ACC112 (cell line): ENCODE data around the gene C12orf57.

Source experiments
- H2AFZ ChIP-seq: fragments of 200-600 bp; sonication (generic); one replicate; pipeline ENCODE4 v1.6.0; 2017; ENCODE audit warnings: antibody characterized with exemption, low read length; ENCODE audit not compliant: unreplicated experiment
- H3K27ac ChIP-seq: fragments of 200-600 bp; sonication (generic); 2 replicates; pipeline ENCODE4 v1.5.1; 2014; ENCODE audit warnings: low read depth, mild to moderate bottlenecking, antibody characterized with exemption, low read length, moderate library complexity
- H3K27me3 ChIP-seq: fragments of 200-600 bp; sonication (generic); 2 replicates; pipeline ENCODE4 v1.6.1; 2014; ENCODE audit warnings: mild to moderate bottlenecking, antibody characterized with exemption, low read length, moderate library complexity, mixed read lengths; ENCODE audit not compliant: insufficient read depth
- H3K36me3 ChIP-seq: fragments of 200-600 bp; sonication (generic); 2 replicates; pipeline ENCODE4 v1.6.1; 2016; ENCODE audit warnings: mild to moderate bottlenecking, antibody characterized with exemption, low read length, moderate library complexity, mixed read lengths; ENCODE audit not compliant: insufficient read depth
- H3K4me1 ChIP-seq: fragments of 200-600 bp; sonication (generic); one replicate; pipeline ENCODE4 v1.6.1; 2016; ENCODE audit warnings: low read length, mixed read lengths; ENCODE audit not compliant: insufficient read depth, unreplicated experiment, control insufficient read depth
- H3K4me3 ChIP-seq: fragments of 200-600 bp; sonication (generic); 2 replicates; pipeline ENCODE4 v1.5.1; 2014; ENCODE audit warnings: mild to moderate bottlenecking, low read depth, low read length
- H3K79me2 ChIP-seq: fragments of 200-600 bp; sonication (generic); one replicate; pipeline ENCODE4 v1.6.0; 2016; ENCODE audit warnings: low read length; ENCODE audit not compliant: control insufficient read depth, unreplicated experiment, insufficient read depth

The C12orf57 gene

DNA sequence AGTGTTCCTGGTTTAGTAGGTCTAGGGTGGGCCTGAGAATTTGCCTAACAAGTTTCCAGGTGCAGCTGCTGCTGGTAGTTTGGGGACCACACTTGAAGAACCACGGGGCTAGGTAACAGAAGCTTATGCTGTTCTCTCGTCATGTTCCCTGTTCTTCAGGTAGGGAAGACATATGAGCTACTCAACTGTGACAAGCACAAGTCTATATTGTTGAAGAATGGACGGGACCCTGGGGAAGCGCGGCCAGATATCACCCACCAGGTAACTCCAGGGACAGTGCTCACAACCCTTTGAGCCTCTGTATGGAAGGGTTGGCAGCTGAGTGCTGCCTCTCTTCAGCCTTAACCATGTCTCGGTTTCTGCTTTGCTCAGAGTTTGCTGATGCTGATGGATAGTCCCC, 30.4 kb downstream of the C12orf57 start:
- Histone ChIP-seq H2AFZ (no peak overlapping the region), H3K27ac (no peak overlapping the region), H3K4me1 (peaks cover 16% of the 10 kb centered on the region), H3K36me3 (peaks cover 17% of the 10 kb centered on the region; the same call in 1 of the 2 replicates), H3K79me2 (peaks cover 38% of the 10 kb centered on the region), H3K27me3 (no peaks in the 10 kb centered on the region), H3K4me3 (no peak overlapping the region)

DNA sequence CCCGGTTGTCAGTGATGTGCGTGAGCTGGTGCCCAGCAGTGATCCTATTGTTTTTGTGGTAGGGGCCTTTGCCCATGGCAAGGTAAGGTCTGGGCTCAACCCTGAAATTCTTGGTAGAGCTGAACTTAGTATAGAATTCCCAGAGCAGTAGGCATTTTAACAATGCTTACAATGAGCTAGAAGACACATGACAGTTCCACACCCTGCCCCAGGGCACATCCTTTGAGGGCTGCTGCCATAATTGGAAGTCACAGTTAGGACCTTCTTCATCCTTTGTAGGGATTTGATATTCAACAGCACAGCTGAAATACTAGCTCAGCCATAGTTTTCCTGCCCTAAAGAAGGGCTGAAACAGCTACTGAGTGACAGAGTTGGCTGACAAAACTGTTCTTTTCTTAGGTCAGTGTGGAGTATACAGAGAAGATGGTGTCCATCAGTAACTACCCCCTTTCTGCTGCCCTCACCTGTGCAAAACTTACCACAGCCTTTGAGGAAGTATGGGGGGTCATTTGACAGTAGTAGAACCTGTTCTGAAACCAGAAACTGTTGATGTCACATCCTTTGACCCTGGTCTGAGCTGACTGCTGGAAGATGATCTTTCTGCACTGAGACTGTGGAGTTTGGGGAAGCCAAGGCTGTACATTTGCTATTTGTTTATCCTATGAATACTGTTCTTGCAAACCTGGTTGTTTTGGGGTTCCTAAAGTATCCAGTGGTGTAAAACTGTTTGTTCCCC, 31.6 kb downstream of the C12orf57 start:
- Histone ChIP-seq H3K27ac (no peak overlapping the region), H3K36me3 (peaks cover 16% of the 10 kb centered on the region; the same call in 1 of the 2 replicates), H2AFZ (no peak overlapping the region), H3K4me1 (peaks cover 14% of the 10 kb centered on the region), H3K79me2 (peaks cover 25% of the 10 kb centered on the region), H3K4me3 (no peak overlapping the region), H3K27me3 (no peaks in the 10 kb centered on the region)

DNA sequence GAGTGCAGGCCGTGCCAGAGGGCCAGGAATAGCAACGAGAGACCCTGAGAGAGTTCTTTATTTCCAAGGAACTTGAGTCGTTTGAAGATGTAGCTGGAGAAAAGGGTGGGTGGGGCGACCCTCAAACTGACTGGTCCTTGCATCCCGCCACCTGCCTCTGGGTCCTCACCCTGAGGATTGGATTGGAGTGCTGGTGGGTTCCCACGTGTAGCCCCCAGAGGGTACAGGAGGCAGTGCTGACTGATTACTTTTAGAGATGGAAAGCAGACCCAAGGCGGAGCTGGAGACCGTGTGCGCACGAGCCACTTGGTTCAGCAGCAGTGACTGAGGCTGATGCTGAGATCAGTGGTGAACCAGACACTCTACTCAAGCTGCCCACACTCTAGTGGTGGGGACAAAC, 33.8 kb downstream of the C12orf57 start:
- Histone ChIP-seq H2AFZ (no peak overlapping the region), H3K79me2 (peaks cover 6% of the 10 kb centered on the region), H3K27me3 (no peaks in the 10 kb centered on the region), H3K36me3 (peaks cover 22% of the 10 kb centered on the region; the same call in 1 of the 2 replicates), H3K27ac (no peak overlapping the region), H3K4me3 (no peak overlapping the region), H3K4me1 (peaks cover 4% of the 10 kb centered on the region)

DNA sequence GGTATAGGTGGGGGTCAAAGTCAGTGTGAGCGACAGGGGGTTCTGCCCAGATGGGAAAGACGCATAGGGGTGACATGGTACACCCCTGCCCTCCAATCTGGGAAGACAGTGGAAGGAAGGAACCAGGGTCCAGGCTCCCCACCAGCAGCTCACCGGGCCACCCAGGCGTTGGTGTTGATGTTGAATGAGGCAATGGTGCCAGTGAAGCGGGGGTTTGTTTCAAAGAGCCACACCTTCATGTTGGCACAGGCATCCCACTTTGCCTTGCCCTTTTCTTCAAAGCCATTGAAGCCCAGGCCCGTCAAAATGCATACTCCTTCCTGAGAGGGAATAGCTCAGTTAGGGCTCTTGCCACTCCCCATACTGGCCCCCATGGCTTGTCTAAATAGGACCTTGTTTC, 34.4 kb downstream of the C12orf57 start:
- no peak overlapping the region for H3K4me3 ChIP-seq
- peaks cover 22% of the 10 kb centered on the region; the same call in 1 of the 2 replicates for H3K36me3 ChIP-seq
- no peaks in the 10 kb centered on the region for H3K27me3 ChIP-seq
- no peaks in the 10 kb centered on the region for H3K4me1 ChIP-seq
- no peak overlapping the region for H2AFZ ChIP-seq
- no peak overlapping the region for H3K27ac ChIP-seq
- peaks cover under 1% of the 10 kb centered on the region for H3K79me2 ChIP-seq

DNA sequence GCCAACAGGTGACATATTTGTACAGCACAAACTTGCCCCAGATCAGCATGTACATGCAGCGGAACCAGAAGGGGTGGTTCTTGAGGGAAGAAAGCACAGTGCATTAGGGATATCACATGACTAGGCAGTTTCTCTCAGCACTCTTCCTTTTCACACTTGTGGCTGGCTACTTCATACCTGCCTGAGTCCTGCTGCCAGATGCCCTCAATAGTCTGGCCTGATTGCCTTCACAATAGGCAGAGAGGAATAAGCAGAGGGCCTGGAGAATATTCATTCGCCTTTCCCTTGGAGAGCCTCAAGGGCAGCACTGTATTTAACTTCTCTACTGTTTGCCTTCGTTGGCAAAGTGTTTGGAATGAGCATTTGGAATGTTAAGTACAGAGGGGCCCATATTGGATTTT, 34.8 kb downstream of the C12orf57 start:
- Histone ChIP-seq H2AFZ (no peak overlapping the region), H3K79me2 (no peaks in the 10 kb centered on the region), H3K27me3 (no peaks in the 10 kb centered on the region), H3K36me3 (peaks cover 22% of the 10 kb centered on the region; the same call in 1 of the 2 replicates), H3K27ac (no peak overlapping the region), H3K4me3 (no peak overlapping the region), H3K4me1 (no peaks in the 10 kb centered on the region)

DNA sequence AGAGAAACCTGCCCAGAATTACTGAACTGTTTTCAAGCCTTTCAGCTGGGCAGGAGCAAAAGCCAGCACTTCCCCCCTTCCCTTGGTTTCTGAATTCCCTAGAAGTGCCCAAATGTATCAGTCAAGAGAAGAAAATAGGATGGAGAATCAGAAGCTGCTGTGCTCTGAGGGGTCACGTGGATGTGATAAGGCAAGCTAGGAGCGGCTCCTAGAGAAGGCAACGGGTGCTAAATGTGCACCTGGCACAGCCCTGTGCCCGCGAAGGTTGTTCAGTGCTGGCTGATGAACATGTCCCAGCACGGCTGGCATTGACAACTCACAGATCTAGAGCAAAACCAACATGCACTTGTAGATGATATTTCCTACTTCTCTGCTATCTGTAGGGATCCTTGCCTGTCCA, 35.2 kb downstream of the C12orf57 start:
- no peaks in the 10 kb centered on the region for H3K27me3 ChIP-seq
- peaks cover 26% of the 10 kb centered on the region; the same call in 1 of the 2 replicates for H3K36me3 ChIP-seq
- H3K27ac ChIP-seq = no peak overlapping the region
- no peaks in the 10 kb centered on the region for H3K79me2 ChIP-seq
- no peak overlapping the region for H2AFZ ChIP-seq
- H3K4me1 ChIP-seq = no peaks in the 10 kb centered on the region
- H3K4me3 ChIP-seq = no peak overlapping the region

DNA sequence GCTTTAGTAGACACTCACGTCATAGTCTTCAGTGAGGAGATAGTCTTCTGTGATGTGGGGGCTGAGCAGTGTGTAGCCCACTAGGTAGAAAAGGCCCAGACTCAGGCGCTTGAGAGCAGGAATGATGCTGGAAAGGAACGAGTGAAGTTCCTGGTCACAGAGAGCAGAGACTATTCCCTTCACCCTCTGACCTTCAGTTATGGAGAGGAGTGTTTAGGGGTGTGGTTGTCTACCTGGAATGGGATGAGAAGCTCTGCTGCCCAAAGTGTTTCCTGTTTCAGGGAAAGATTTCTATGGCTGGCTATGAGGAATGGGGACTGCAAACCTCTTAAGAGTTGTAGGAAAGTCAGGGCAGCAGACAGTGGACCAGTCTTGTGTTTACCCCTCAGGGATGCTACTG, 35.6 kb downstream of the C12orf57 start:
- Histone ChIP-seq H3K36me3 (peaks cover 29% of the 10 kb centered on the region; the same call in 1 of the 2 replicates), H3K27ac (no peak overlapping the region)

DNA sequence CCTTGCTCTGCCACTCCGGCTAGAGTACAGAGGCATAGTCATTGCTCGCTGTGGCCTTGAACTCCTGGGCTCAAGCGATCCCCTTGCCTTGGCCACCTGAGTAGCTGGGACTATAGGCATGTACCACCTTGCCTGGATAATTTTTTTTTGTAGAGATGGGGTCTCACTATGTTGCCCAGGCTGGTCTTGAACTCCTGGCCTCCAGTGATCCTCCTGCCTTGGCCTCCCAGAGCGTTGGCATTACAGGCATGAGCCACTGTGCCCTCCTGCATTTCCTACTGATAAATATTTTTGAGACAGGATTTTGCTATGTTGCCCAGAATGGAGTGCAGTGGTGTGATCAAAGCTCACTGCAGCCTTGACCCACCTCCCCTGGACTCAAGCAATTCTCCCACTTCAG, 36.3 kb downstream of the C12orf57 start:
- Histone ChIP-seq H3K79me2 (no peaks in the 10 kb centered on the region), H3K4me3 (no peak overlapping the region), H3K27ac (no peak overlapping the region), H3K4me1 (no peaks in the 10 kb centered on the region), H3K36me3 (peaks cover 26% of the 10 kb centered on the region; the same call in 1 of the 2 replicates), H3K27me3 (no peaks in the 10 kb centered on the region), H2AFZ (no peak overlapping the region)

More for the DNA sequence above, 35.6 kb downstream of the C12orf57 start:
- Histone ChIP-seq H3K4me3 (no peak overlapping the region), H3K27me3 (no peaks in the 10 kb centered on the region), H3K4me1 (no peaks in the 10 kb centered on the region), H2AFZ (no peak overlapping the region), H3K79me2 (no peaks in the 10 kb centered on the region)

DNA sequence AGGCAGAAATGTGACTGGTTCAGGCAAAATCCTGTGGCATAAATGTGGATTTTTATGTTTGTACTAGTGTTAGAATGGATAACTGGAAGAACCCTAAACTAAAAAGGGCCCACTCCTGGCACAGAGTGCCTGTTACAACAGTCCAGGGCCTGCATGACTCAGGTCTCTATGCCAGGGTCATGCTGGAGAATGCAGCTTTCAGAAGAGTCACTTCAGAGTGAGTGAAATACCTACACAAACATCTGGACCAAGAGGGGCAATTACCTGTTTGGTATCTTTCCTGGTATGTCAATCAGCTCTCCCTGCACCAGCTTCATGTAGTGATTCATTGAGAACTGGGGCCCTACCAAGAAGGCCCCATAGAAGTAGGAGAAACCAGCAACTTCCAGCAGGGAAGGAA, 36.9 kb downstream of the C12orf57 start:
- peaks cover 20% of the 10 kb centered on the region; the same call in 1 of the 2 replicates for H3K36me3 ChIP-seq
- no peaks in the 10 kb centered on the region for H3K4me1 ChIP-seq
- H3K27ac ChIP-seq = no peak overlapping the region
- no peaks in the 10 kb centered on the region for H3K27me3 ChIP-seq
- H3K79me2 ChIP-seq = no peaks in the 10 kb centered on the region
- no peak overlapping the region for H3K4me3 ChIP-seq
- H2AFZ ChIP-seq = no peak overlapping the region

DNA sequence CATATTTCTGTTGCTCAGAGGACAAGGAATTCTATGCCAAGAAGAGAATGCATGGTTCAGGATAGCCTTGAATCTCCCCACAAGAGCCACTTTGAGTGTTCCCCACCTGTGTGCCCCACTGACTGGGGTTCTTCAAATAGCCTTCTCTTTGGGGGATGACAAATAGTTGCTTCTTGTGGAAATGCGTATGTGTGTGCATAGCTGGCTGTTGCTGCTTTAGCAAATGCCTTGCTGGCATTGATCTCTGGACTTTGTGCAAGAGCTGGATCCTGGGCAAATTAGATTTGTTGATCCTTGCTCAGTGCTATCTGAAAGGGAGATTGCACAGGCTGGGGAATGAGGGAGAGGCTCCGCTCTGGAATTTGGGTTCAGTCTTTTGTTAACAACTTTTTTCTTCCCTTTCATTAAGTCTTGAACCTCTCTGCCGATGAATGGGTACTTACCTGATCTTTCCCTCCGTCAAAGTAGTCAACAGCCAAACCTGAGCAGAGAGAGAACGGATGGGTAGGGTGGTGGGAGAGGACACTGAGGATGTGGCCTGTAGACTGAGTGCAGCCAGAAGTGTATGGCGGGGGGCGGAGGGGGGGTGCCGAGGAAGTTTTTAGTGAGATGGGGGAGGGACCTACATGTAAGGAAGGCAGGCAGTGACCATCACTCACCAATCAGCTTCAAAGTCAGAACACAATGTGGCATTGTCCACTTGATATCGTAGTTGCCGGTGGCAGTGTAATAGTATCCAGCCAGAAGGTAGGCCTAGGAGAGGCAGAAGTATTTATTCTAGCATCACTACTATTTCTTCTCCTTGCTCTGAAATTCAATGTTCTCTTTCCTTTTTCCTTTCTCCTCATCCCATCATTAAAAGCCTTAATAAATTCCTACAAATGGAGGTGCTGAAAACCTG, 37.6 kb downstream of the C12orf57 start:
- no peaks in the 10 kb centered on the region for H3K79me2 ChIP-seq
- no peak overlapping the region for H2AFZ ChIP-seq
- H3K27ac ChIP-seq = no peak overlapping the region
- H3K27me3 ChIP-seq = no peaks in the 10 kb centered on the region
- no peaks in the 10 kb centered on the region for H3K4me1 ChIP-seq
- H3K4me3 ChIP-seq = no peak overlapping the region
- H3K36me3 ChIP-seq = peaks cover 16% of the 10 kb centered on the region; the same call in 1 of the 2 replicates
